Measurements from ENCODE around the gene OR10H3. TPM values are rescaled to one million over a fixed set of nuclear protein-coding genes. Genes with fewer than 3 reads are reported as not detected.

The OR10H3 gene
- total and polyA plus RNA-seq, 2 experiments from 2014 or later = not detected

GRCh38 chr19:15733895-15734294 is 3.9 kb upstream of the OR10H3 start:
- Histone ChIP-seq H3K79me2 (replicated peaks; ENCODE audit: insufficient read depth) (no peaks in the 10 kb centered on the region), H2AFZ (no peak overlapping the region), H3K36me3 (ENCODE audit: insufficient read depth) (no peaks in the 10 kb centered on the region), H3K4me1 (ENCODE audit: insufficient read depth) (no peaks in the 10 kb centered on the region), H3F3A (replicated peaks; ENCODE audit: low read depth) (no peaks in the 10 kb centered on the region), H3K4me2 (no peak overlapping the region), H3K4me3 (no peak overlapping the region), H3K27ac (ENCODE audit: low read depth) (no peak overlapping the region), H3K9me2 (ENCODE audit: insufficient read depth) (no peaks in the 10 kb centered on the region), H3K27me3 (ENCODE audit: insufficient read depth) (no peaks in the 10 kb centered on the region), H4K20me1 (replicated peaks; ENCODE audit: insufficient read depth) (no peaks in the 10 kb centered on the region)
- peaks cover 86% of the 10 kb centered on the region for H3K9me3 Mint-ChIP-seq
- ATAC-seq (no peak), DNase-seq (ENCODE audit: low spot score) (no peak)
- TF ChIP-seq JUNB (IDR thresholded peaks at IDR 0.05; ENCODE audit: unreplicated experiment) = no peak
- no peak for TF ChIP-seq NANOG (IDR thresholded peaks at IDR 0.05; ENCODE audit: borderline replicate concordance)
- TF ChIP-seq ZNF331 (CRISPR knock-in tag; IDR thresholded peaks at IDR 0.05; ENCODE audit: low read depth) = no peak
- TF ChIP-seq, protein P1, sequence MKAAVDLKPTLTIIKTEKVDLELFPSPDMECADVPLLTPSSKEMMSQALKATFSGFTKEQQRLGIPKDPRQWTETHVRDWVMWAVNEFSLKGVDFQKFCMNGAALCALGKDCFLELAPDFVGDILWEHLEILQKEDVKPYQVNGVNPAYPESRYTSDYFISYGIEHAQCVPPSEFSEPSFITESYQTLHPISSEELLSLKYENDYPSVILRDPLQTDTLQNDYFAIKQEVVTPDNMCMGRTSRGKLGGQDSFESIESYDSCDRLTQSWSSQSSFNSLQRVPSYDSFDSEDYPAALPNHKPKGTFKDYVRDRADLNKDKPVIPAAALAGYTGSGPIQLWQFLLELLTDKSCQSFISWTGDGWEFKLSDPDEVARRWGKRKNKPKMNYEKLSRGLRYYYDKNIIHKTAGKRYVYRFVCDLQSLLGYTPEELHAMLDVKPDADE (IDR thresholded peaks at IDR 0.05) = no peak
- no peak for TF ChIP-seq STAT1 (IDR thresholded peaks at IDR 0.05; ENCODE audit: unreplicated experiment)
- no peak for TF ChIP-seq EZH2 (IDR thresholded peaks at IDR 0.05; ENCODE audit: low read depth, unreplicated experiment)
- TF ChIP-seq EZH2phosphoT487 (IDR thresholded peaks at IDR 0.05; ENCODE audit: unreplicated experiment) = no peak
- TF ChIP-seq, protein P2, sequence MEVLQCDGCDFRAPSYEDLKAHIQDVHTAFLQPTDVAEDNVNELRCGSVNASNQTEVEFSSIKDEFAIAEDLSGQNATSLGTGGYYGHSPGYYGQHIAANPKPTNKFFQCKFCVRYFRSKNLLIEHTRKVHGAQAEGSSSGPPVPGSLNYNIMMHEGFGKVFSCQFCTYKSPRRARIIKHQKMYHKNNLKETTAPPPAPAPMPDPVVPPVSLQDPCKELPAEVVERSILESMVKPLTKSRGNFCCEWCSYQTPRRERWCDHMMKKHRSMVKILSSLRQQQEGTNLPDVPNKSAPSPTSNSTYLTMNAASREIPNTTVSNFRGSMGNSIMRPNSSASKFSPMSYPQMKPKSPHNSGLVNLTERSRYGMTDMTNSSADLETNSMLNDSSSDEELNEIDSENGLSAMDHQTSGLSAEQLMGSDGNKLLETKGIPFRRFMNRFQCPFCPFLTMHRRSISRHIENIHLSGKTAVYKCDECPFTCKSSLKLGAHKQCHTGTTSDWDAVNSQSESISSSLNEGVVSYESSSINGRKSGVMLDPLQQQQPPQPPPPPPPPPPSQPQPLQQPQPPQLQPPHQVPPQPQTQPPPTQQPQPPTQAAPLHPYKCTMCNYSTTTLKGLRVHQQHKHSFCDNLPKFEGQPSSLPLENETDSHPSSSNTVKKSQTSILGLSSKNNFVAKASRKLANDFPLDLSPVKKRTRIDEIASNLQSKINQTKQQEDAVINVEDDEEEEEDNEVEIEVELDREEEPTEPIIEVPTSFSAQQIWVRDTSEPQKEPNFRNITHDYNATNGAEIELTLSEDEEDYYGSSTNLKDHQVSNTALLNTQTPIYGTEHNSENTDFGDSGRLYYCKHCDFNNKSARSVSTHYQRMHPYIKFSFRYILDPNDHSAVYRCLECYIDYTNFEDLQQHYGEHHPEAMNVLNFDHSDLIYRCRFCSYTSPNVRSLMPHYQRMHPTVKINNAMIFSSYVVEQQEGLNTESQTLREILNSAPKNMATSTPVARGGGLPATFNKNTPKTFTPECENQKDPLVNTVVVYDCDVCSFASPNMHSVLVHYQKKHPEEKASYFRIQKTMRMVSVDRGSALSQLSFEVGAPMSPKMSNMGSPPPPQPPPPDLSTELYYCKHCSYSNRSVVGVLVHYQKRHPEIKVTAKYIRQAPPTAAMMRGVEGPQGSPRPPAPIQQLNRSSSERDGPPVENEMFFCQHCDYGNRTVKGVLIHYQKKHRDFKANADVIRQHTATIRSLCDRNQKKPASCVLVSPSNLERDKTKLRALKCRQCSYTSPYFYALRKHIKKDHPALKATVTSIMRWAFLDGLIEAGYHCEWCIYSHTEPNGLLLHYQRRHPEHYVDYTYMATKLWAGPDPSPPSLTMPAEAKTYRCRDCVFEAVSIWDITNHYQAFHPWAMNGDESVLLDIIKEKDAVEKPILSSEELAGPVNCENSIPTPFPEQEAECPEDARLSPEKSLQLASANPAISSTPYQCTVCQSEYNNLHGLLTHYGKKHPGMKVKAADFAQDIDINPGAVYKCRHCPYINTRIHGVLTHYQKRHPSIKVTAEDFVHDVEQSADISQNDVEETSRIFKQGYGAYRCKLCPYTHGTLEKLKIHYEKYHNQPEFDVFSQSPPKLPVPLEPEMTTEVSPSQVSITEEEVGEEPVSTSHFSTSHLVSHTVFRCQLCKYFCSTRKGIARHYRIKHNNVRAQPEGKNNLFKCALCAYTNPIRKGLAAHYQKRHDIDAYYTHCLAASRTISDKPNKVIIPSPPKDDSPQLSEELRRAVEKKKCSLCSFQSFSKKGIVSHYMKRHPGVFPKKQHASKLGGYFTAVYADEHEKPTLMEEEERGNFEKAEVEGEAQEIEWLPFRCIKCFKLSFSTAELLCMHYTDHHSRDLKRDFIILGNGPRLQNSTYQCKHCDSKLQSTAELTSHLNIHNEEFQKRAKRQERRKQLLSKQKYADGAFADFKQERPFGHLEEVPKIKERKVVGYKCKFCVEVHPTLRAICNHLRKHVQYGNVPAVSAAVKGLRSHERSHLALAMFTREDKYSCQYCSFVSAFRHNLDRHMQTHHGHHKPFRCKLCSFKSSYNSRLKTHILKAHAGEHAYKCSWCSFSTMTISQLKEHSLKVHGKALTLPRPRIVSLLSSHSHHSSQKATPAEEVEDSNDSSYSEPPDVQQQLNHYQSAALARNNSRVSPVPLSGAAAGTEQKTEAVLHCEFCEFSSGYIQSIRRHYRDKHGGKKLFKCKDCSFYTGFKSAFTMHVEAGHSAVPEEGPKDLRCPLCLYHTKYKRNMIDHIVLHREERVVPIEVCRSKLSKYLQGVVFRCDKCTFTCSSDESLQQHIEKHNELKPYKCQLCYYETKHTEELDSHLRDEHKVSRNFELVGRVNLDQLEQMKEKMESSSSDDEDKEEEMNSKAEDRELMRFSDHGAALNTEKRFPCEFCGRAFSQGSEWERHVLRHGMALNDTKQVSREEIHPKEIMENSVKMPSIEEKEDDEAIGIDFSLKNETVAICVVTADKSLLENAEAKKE (CRISPR knock-in tag; IDR thresholded peaks at IDR 0.05) = no peak
- TF ChIP-seq, protein P3, sequence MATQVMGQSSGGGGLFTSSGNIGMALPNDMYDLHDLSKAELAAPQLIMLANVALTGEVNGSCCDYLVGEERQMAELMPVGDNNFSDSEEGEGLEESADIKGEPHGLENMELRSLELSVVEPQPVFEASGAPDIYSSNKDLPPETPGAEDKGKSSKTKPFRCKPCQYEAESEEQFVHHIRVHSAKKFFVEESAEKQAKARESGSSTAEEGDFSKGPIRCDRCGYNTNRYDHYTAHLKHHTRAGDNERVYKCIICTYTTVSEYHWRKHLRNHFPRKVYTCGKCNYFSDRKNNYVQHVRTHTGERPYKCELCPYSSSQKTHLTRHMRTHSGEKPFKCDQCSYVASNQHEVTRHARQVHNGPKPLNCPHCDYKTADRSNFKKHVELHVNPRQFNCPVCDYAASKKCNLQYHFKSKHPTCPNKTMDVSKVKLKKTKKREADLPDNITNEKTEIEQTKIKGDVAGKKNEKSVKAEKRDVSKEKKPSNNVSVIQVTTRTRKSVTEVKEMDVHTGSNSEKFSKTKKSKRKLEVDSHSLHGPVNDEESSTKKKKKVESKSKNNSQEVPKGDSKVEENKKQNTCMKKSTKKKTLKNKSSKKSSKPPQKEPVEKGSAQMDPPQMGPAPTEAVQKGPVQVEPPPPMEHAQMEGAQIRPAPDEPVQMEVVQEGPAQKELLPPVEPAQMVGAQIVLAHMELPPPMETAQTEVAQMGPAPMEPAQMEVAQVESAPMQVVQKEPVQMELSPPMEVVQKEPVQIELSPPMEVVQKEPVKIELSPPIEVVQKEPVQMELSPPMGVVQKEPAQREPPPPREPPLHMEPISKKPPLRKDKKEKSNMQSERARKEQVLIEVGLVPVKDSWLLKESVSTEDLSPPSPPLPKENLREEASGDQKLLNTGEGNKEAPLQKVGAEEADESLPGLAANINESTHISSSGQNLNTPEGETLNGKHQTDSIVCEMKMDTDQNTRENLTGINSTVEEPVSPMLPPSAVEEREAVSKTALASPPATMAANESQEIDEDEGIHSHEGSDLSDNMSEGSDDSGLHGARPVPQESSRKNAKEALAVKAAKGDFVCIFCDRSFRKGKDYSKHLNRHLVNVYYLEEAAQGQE (IDR thresholded peaks at IDR 0.05; ENCODE audit: unreplicated experiment) = no peak
- no peak for TF ChIP-seq POLR2AphosphoS5 (IDR thresholded peaks at IDR 0.05; ENCODE audit: low read depth)
- H3K4me1 Mint-ChIP-seq = no peaks in the 10 kb centered on the region
- no peak overlapping the region for H3K4me3 Mint-ChIP-seq
- peaks cover 3% of the 10 kb centered on the region for H3K27me3 Mint-ChIP-seq (ENCODE audit: insufficient read depth, low read depth, poor library complexity)
- peaks cover 24% of the 10 kb centered on the region for H3K36me3 Mint-ChIP-seq (ENCODE audit: low read depth)
- H3K27ac Mint-ChIP-seq = no peak overlapping the region

All from GM23338 (cell line).